PFSK-1 (cell line): Measurements from ENCODE around the gene RFTN1.

Experiments used
- POLR2AphosphoS5 ChIP-seq: IDR thresholded peaks from 2 replicates; pipeline ENCODE4 v1.6.1; 2012; ENCODE audit warnings: low read depth, mild to moderate bottlenecking, control low read depth, low read length, moderate library complexity
- REST ChIP-seq, 2 experiments: IDR thresholded peaks; 2 replicates each; pipeline versions ENCODE4 v1.6.1 to v1.8.0; 2011 to 2012; ENCODE audit warnings: low read depth in 2 of 2, low read length in 2 of 2, control low read depth in 1 of 2, inconsistent platforms in 1 of 2, mild to moderate bottlenecking in 1 of 2, moderate library complexity in 1 of 2; ENCODE audit not compliant: insufficient read depth in 1 of 2
- SIN3A ChIP-seq: IDR thresholded peaks from 2 replicates; pipeline ENCODE4 v1.6.1; 2012; ENCODE audit warnings: mild to moderate bottlenecking, low read length, moderate library complexity, borderline replicate concordance; ENCODE audit not compliant: insufficient read depth
- TAF1 ChIP-seq: IDR thresholded peaks from 2 replicates; pipeline ENCODE4 v1.6.1; 2012; ENCODE audit warnings: low read length, control low read depth, borderline replicate concordance; ENCODE audit not compliant: insufficient read depth

GRCh38 chr3:16550676-16551341 is 37.3 kb upstream of the RFTN1 start:
- no peak for TF ChIP-seq SIN3A
- TF ChIP-seq TAF1, result no peak
- no peak for TF ChIP-seq REST (IDR thresholded peaks at IDR 0.05; ENCODE audit: insufficient read depth in 1 of 2, low read depth in 2 of 2, low read length in 2 of 2)
- no peak for TF ChIP-seq POLR2AphosphoS5
